ENCODE data around the gene TNRC18.

- TF ChIP-seq, protein P1, sequence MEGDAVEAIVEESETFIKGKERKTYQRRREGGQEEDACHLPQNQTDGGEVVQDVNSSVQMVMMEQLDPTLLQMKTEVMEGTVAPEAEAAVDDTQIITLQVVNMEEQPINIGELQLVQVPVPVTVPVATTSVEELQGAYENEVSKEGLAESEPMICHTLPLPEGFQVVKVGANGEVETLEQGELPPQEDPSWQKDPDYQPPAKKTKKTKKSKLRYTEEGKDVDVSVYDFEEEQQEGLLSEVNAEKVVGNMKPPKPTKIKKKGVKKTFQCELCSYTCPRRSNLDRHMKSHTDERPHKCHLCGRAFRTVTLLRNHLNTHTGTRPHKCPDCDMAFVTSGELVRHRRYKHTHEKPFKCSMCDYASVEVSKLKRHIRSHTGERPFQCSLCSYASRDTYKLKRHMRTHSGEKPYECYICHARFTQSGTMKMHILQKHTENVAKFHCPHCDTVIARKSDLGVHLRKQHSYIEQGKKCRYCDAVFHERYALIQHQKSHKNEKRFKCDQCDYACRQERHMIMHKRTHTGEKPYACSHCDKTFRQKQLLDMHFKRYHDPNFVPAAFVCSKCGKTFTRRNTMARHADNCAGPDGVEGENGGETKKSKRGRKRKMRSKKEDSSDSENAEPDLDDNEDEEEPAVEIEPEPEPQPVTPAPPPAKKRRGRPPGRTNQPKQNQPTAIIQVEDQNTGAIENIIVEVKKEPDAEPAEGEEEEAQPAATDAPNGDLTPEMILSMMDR (IDR thresholded peaks at IDR 0.05) = no peak
- no peak for TF ChIP-seq EP300 (IDR thresholded peaks at IDR 0.05)
- TF ChIP-seq POLR2A (IDR thresholded peaks at IDR 0.05) = no peak
Measured at GRCh38 chr7:5354460-5355232, 69.0 kb downstream of the TNRC18 start.
